ENCODE data around the gene CTNNBL1.

- TF ChIP-seq EZH2 (IDR thresholded peaks at IDR 0.05; ENCODE audit: insufficient read depth, poor library complexity, severe bottlenecking) (no peak), EZH2phosphoT487 (IDR thresholded peaks at IDR 0.05; ENCODE audit: insufficient read depth, low read depth) (no peak)
These were observed 21.7 kb upstream of the CTNNBL1 start for GRCh38 chr20:37672143-37672542.

Measured in GM23248 (cell line).